WTC11 (cell line): ENCODE results near the gene ZNG1B.
"Not testable (repeated sequence)": the region's sequence is repeated elsewhere in the genome, so short reads cannot be mapped to it uniquely, and the experiment has no call there.

Experiments used
- ARID4B ChIP-seq: sonication (generic); formaldehyde crosslinking; IDR thresholded peaks from 2 replicates; pipeline ENCODE4 v1.8.0; 2023; ENCODE audit warnings: missing genetic modification reagents, mild to moderate bottlenecking, borderline replicate concordance
- ATF2 ChIP-seq: sonication (generic); formaldehyde crosslinking; IDR thresholded peaks from 2 replicates; pipeline ENCODE4 v1.8.1; 2022; ENCODE audit warnings: low read depth, missing genetic modification reagents, borderline replicate concordance
- CREB1 ChIP-seq: sonication (generic); formaldehyde crosslinking; IDR thresholded peaks from 2 replicates; pipeline ENCODE4 v1.8.0; 2023; ENCODE audit warnings: mild to moderate bottlenecking, missing genetic modification reagents
- CTCF ChIP-seq: fragments of 200-600 bp; IDR thresholded peaks from 2 replicates; pipeline ENCODE4 v1.8.0; 2022; ENCODE audit warnings: antibody characterized with exemption
- IRF1 ChIP-seq: sonication (generic); formaldehyde crosslinking; IDR thresholded peaks from 2 replicates; pipeline ENCODE4 v1.8.0; 2023; ENCODE audit warnings: missing genetic modification reagents
- MLX ChIP-seq: sonication (generic); formaldehyde crosslinking; IDR thresholded peaks from 2 replicates; pipeline ENCODE4 v1.8.1; 2023; ENCODE audit warnings: mild to moderate bottlenecking, missing genetic modification reagents, moderate library complexity
- NR2C2 ChIP-seq: sonication (generic); formaldehyde crosslinking; IDR thresholded peaks from 2 replicates; pipeline ENCODE4 v1.8.0; 2022; ENCODE audit warnings: mild to moderate bottlenecking, missing genetic modification reagents
- RELA ChIP-seq: sonication (generic); formaldehyde crosslinking; IDR thresholded peaks from 2 replicates; pipeline ENCODE4 v1.8.1; 2022; ENCODE audit warnings: missing genetic modification reagents, mild to moderate bottlenecking, borderline replicate concordance
- SMAD3 ChIP-seq: sonication (generic); formaldehyde crosslinking; IDR thresholded peaks from 2 replicates; pipeline ENCODE4 v1.8.0; 2022; ENCODE audit warnings: missing genetic modification reagents, mild to moderate bottlenecking, borderline replicate concordance
- TEAD4 ChIP-seq: sonication (generic); formaldehyde crosslinking; IDR thresholded peaks from 2 replicates; pipeline ENCODE4 v1.8.0; 2022; ENCODE audit warnings: mild to moderate bottlenecking, missing genetic modification reagents
- USF2 ChIP-seq: sonication (generic); formaldehyde crosslinking; IDR thresholded peaks from 2 replicates; pipeline ENCODE4 v1.8.1; 2023; ENCODE audit warnings: mild to moderate bottlenecking, missing genetic modification reagents, moderate library complexity
- ZNF121 ChIP-seq: sonication (generic); formaldehyde crosslinking; IDR thresholded peaks from 2 replicates; pipeline ENCODE4 v1.8.0; 2023; ENCODE audit warnings: missing genetic modification reagents

GRCh38 chr2:113520837-113521236 lies 83.3 kb downstream of the ZNG1B start:
- TF ChIP-seq ZNF121 (CRISPR knock-in tag); MLX (CRISPR knock-in tag); CTCF; ATF2 (CRISPR knock-in tag); ARID4B (CRISPR knock-in tag); CREB1 (CRISPR knock-in tag); RELA (CRISPR knock-in tag); NR2C2 (CRISPR knock-in tag); IRF1 (CRISPR knock-in tag); TEAD4 (CRISPR knock-in tag); SMAD3 (CRISPR knock-in tag); USF2: not testable (repeated sequence)
